HG03108 (cell line): ENCODE results near the gene SPTBN4.
A peak's percentile ranks its signal among the peaks of the same experiment; 100 is the strongest.
"Not testable (repeated sequence)": the region's sequence is repeated elsewhere in the genome, so short reads cannot be mapped to it uniquely, and the experiment has no call there.

Experiments used
- ATAC-seq: cut with Tn5 transposase; IDR thresholded peaks from one replicate; pipeline ENCODE4 v1.9.1; 2021; ENCODE audit warnings: moderate library complexity; ENCODE audit not compliant: unreplicated experiment

Gene SPTBN4

DNA sequence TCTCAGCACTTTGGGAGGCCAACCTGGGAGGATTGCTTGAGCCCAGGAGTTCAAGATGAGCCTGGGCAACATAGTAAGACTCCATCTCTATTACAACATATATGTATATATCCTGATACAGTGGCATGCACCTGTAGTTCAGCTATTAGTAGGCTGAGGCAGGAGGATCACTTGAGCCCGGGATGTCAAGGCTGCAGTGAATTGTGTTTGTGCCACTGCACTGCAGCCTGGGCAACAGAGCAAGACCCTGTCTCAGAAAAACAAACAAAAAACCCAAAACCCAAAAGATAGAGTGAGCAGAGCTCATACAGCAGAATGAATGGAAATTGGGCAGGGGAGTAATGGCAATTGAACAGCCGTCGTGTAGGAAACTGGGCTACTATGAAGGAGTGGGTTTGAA is 92.6 kb downstream of the SPTBN4 start:
- ATAC-seq: no peak

DNA sequence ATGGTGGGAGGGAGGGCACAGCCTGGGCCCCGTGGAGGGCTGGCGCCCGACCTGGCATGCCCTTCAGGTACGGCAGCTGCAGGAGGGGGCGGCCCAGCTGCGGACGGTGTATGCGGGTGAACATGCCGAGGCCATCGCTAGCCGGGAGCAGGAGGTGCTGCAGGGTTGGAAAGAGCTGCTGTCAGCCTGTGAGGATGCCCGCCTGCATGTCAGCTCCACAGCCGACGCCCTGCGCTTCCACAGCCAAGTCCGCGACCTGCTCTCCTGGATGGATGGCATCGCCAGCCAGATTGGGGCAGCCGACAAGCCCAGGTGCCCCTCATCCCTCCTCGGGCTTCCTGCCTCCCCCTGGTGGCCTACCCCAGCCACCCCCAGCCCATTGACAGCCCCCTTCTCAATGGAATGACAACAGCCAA is 93.3 kb downstream of the SPTBN4 start:
- ATAC-seq: no peak

DNA sequence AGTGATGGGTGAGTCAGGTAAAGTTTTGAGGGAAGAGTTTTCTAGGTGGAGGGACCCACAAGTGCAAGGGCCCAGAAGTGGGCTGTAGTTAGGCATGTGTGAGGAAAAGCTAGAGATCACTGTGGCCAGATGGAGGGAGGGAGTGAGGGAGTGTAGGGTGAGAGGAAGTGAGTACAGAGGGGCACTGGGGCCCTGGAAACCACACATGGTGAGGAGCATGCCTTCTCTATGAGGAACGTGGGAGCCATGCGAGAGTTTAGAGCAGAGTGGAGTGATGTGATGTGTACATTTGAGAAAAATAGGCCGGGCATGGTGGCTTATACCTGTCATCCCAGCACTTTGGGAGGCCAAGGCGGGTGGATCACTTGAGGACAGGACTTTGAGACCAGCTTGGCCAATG is 95.1 kb downstream of the SPTBN4 start:
- ATAC-seq: no peak

DNA sequence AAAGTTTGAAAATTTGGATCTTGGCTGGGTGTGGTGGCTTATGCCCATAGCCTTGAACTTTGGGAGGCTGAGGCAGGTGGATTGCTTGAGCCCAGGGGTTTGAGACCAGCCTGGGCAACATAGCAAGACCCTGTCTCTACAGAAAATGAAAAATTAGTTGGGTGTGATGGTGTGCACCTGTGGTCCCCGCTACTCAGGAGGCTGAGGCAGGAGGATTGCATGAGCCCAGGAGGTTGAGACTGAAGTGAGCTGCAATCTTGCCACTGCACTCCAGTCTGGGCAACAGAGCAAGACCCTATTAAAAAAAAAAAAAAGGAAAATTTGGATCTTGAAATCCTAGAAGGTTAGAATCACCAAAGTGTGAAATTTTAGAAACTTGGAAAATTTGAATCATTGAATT is 97.7 kb downstream of the SPTBN4 start:
- ATAC-seq: not testable (repeated sequence)

DNA sequence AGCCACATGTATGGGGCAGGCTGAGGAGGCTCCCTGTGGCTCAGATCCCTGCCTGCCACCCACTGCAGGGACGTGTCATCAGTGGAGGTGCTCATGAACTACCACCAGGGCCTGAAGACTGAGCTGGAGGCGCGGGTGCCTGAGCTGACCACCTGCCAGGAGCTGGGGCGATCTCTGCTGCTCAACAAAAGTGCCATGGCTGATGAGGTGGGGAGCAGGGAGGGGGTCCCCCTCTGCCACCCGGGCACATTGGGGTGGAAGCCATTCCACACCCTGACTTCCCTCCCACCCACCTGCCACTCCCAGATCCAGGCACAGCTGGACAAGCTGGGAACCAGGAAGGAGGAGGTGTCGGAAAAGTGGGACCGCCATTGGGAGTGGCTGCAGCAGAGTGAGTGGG is 98.6 kb downstream of the SPTBN4 start:
- no peak for ATAC-seq

DNA sequence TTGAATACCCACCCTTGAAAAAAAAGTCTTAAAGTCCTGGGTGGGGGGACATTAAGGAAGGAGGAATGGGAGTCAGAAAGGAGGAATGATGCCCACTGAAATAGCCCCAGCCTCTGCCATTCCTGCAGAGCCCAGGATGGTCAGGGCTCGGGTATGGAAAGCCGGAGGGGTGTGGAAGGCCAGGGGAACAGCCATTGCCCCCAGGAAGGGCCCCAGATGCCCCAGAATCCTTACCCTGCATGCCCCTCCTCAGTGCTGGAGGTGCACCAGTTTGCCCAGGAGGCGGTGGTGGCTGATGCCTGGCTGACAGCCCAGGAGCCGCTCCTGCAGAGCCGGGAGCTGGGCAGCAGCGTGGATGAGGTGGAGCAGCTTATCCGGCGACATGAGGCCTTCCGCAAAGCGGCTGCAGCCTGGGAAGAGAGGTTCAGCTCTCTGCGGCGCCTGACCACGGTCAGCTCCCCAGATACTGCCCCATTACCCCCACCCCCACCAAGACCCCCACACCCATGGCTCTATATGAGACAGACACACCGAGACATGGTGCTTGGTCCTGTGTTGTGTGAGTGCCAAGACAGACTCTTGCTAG is 99.2 kb downstream of the SPTBN4 start:
- ATAC-seq: no peak

DNA sequence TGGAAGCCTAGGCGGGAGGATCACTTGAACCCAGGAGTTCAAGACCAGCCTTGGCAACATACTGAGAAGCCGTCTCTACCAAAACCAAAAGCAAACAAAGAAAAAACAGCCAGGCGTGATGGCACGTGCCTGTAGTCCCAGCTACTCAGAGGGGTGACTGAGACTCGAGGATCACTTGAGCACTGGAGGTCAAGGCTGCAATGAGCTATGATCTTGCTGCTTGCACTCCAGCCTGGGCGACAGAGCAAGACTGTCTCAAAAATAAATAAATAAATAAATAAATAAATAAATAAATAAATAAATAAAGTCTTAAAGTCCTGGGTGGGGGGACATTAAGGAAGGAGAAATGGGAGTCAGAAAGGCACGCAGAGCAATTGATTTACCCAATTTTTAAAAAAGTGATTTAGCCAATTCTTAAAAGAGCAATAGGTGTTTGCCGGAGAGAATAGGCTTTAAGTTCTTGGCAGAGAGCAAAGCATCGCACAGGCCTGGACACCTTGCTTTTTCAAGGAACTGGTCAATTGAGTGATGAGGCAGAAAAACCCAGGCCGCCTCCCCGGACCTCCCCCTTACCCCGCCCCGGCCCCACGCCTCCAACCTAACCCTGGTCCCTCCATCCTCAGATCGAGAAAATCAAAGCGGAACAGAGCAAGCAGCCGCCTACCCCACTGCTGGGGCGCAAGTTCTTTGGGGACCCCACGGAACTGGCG is 100.4 kb downstream of the SPTBN4 start:
- ATAC-seq: no peak

DNA sequence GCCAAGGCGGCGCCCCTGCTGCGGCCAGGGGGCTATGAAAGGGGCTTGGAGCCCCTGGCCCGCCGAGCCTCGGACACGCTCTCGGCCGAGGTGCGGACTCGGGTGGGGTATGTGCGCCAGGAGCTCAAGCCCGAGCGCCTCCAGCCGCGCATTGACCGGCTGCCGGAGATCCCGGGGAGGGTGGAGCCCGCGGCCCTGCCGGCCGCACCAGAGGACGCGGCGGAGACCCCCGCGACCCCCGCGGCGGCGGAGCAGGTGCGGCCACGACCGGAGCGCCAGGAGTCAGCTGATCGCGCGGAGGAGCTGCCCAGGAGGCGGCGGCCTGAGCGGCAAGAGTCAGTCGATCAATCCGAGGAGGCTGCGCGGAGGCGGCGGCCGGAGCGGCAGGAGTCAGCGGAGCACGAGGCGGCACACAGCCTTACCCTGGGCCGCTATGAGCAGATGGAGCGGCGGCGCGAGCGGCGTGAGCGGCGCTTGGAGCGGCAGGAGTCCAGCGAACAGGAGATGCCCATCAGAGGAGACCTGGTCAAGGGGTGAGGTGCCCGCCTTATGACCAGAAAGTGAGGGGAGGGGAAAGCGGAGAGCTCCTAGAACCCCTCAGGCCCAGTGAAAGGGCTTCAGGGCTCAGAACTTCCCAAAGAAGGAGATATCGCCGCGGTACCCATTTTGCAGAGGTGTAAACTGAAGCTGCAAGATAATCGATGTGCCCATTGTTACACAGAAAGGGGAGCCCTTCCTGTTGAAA is 101.1 kb downstream of the SPTBN4 start:
- no peak for ATAC-seq

DNA sequence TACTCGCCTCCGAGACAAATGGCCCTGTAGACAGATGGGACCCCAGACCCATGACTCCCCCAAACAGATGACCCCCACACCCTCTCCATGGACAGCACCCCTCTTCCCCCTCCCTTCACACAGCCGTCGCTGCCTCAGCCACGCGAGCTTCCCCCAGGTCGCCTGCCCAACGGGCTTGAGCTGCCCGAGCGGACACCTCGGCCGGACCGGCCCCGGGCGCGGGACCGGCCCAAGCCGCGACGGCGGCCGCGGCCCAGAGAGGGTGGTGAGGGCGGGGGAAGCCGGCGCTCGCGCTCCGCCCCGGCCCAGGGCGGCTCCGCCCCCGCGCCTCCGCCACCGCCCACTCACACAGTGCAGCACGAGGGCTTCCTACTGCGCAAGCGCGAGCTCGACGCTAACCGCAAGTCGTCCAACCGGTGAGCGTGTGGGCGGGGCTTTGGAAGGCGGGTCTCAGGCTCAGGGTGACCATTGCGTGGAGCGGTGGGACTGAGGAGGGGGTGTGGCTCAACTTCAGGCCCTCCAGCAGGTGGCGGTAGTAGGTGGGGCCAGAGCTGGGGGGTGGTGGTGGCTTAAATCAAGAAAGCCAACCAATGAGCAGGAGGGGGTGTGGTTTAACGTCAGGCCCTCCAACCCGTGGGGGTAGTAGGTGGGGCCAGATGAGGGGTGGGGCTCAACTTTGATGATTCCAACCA is 103.7 kb downstream of the SPTBN4 start:
- peak; percentile 81 for ATAC-seq

DNA sequence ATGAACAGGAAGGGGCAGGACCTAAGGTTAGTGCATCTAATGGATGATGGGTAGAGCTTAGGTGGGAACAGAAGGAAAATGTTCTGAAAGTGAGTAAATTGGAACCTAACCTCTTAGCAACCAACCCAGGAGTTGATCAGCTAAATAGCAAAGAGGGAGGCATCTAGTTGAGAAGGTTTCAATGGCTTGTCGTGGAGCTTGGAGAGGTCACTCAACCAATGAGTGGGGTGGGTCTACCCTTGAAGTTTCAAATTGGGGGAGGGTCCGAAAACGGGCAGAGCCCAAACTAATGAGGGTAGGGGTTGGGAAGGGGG is 104.2 kb downstream of the SPTBN4 start:
- no peak for ATAC-seq

DNA sequence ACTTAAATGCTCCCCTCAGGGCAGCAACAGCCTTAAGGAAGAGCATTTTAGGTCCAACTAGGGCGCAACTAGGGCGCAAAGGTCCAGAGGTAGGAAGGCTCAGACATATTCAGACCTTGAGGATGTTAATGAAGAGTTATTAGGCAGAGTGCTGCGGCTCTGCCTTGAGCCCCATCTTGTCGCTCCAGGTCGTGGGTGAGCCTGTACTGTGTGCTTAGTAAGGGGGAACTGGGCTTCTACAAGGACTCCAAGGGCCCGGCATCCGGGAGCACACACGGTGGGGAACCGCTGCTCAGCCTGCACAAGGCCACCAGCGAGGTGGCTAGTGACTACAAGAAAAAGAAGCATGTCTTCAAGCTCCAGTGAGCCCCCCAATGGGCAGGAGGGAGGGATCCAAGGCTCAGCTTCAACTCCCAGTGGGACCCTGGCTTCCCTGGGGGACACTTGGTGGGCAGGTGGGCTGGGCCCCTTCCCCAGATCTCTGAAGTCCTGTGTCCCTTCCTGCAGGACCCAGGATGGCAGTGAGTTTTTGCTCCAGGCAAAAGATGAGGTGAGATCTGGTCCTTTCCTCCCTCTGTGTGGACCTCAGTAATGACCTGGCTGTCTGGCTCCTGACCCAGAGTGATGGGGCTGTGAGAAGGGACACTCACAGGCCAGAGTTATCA is 105.2 kb downstream of the SPTBN4 start:
- no peak for ATAC-seq

DNA sequence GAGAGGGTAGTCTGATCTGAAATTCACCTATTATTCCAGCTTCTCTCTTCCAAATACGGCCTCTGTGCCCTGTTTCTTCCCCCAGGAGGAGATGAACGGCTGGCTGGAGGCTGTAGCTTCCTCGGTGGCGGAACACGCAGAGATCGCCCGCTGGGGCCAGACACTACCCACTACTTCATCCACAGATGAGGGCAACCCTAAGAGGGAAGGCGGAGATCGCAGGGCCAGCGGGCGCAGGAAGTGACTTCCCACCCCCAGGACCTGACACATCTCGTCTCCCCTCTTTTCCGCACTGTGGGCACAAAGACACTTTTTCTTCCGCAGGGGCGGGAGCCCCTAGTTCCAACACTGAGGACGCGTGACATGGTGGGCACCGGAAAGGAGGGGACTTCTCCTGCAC is 108.5 kb downstream of the SPTBN4 start:
- no peak for ATAC-seq

DNA sequence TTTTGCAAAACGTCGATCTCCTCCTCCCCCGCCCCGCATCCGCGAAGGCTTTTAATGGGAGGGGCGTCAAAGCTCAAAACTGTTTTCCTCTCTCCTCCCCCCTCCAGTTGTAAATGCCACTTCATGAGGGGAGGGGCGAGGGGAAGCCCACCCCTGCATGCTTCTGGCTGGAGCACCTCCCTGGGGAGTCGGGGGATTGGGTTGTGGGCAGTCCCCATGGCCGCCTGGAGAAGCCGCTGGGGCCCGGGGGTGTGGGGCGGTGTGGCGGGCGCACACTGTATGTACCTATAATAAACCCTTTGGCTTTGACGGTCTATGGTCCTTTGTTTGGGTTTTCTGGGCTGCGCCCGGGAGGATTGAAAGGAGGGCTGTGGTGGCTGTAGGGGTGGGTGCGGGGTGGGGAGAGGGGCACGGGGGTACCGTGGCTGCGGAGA is 109.4 kb downstream of the SPTBN4 start:
- ATAC-seq: peak; percentile 19

DNA sequence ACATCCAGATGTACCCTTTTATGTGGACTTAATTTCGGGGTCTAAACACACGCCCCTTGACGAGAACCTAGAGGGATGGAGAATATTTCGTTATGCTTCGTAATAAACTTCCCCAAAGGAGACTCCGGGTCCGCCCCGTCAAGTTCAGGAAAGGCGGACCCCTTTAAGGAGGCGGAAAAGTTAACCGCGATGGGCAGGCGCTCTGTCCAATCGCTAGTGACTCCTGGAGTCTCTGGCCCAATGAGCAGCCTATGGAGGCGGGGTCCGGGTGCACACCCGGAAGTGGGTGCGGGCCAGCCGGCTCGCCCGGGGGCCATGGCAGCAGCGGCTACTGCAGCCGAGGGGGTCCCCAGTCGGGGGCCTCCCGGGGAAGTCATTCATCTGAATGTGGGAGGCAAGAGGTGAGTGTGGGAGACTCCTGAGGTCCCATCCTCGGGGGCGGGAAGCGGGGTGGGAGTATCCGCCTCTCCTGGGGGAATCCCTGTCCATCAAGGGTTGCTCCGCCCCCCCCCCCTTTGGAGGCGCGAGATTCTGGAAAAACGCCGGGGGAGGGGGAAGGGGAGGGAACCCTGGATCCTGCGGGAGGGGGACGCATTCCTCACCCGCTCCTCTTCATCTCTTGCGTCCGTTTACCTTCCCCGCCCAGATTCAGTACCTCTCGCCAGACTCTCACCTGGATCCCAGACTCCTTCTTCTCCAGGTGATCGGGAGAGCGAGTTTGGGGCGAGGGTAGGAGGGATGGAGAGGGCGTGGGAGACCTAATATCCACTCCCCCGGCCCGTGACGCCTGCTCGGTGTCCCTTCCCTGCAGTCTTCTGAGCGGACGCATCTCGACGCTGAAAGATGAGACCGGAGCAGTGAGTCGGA is 110.0 kb downstream of the SPTBN4 start, which contains the start of gene SHKBP1:
Gene SHKBP1 (plus strand): TSS at position 289 of the 867 bp plus-strand sequence. CDS start 27 bp downstream, at position 316.
- peak; percentile 90 for ATAC-seq

DNA sequence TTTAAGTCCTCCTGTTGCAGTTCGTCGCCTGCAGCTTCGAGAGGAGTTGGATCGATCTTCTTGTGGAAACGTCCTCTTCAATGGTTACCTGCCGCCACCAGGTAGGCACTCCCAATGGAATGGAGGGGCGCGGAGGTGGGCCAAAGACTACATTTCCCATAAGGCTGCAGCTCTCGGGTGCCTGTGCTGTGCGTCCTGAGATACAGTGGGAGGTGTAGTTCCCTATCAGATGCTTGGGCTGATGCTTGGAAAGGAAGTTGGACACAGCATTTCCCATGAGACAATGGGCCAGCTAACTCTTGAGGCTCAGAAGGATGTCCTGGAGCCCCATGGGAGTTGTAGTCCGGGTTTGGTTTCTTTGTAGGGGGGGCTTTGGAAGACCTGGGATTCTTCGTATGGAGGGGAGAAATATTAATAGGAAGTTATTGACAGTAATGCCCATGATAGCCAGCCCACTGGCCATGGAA is 111.7 kb downstream of the SPTBN4 start:
- no peak for ATAC-seq

DNA sequence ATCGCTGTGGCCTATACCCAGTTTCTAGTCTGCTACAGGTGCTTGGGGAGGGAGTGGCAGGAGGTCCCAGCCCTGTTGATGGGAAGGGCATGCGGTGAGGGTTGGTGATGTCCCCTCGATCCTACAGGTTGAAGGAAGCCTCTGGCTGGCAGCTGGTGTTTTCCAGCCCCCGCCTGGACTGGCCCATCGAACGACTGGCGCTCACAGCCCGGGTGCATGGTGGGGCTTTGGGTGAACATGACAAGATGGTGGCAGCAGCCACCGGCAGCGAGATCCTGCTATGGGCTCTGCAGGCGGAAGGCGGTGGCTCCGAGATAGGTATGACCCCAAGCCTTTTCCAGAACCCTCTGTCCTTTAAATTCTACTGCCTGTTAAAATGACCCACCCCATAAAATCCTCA is 113.8 kb downstream of the SPTBN4 start:
- no peak for ATAC-seq

DNA sequence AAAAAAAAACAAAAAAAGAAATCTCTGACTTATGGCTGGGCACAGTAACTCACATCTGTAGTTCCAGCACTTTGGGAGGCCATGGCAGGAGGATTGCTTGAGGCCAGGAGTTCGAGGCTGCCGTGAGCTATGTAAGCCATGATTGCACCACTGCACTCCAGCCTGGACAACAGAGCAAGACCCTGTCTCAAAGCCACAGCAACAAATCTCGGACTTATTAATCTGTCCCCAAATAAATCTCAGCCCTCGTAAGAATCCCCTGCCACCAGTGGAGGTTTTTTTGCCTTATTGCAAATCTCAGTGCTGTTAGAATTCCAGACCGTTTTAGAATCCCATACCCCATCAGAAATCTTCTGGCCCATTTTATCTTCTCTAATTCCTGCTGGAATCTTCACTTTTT is 114.7 kb downstream of the SPTBN4 start:
- no peak for ATAC-seq

DNA sequence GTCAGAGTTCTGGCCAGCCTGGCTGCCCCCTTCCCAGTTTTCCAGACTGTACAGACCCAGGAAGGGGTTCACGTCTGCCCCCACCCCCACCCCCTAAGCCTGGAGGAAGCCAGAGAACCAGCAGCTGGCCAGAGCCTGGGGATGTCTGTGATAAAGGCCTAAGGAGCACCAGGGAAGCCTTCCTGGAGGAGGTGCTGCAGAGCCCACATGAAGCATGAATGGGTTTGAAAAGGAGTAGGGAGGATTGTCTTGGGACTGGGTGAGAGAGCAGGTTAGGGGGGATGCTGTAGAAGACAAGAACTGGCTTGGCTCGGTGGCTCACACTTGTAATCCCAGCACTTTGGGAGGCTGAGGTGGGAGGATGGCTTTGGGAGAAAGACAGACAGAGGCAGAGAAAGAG is 115.7 kb downstream of the SPTBN4 start:
- ATAC-seq: no peak

DNA sequence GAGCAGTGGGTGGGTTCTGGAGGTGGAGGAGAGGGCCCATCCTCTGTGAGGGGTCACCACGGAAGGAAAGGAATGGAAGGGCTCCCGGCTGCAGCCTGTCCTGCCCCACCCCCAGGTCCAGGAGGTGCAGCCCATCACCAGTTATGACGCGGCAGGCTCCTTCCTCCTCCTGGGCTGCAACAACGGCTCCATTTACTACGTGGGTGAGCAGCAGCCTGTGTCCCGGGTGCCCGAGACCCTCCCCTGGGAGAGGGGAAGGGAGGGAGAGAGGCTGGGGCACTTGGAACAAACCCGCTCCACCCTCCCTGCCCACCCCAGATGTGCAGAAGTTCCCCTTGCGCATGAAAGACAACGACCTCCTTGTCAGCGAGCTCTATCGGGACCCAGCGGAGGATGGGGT is 116.5 kb downstream of the SPTBN4 start:
- no peak for ATAC-seq

DNA sequence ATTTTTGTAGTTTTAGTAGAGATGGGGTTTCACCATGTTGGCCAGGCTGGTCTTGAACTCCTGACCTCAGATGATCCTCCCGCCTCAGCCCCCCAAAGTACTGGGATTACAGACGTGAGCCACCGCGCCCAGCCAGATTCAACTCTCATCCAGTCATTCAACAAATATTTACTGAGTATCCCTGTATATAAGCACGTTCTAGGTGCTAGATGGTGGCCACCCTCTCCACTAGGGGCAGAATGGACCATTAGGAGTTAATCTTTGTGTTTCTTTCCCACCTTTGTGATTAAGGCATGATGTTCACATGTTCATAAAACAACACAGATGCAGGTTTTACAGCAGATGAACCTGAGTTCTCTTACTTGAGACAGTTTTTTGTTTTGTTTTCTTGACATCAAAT is 117.2 kb downstream of the SPTBN4 start:
- no peak for ATAC-seq
